Hepatocyte (in vitro differentiated cells): ENCODE measurements around the gene PXN.

Experiments used
- EZH2 ChIP-seq: fragments of 200-600 bp; sonication (generic); IDR thresholded peaks from 2 replicates; pipeline ENCODE4 v1.6.1; 2016; ENCODE audit warnings: antibody characterized with exemption, mild to moderate bottlenecking, borderline replicate concordance
- EZH2phosphoT487 ChIP-seq: fragments of 200-600 bp; sonication (generic); IDR thresholded peaks from one replicate; pipeline ENCODE4 v1.6.1; 2018; ENCODE audit warnings: antibody characterized with exemption, mild to moderate bottlenecking, low read depth, moderate library complexity; ENCODE audit not compliant: unreplicated experiment, severe bottlenecking
- TF ChIP-seq, protein P1 (sequence below): fragments of 200-600 bp; sonication (generic); IDR thresholded peaks from 2 replicates; pipeline ENCODE4 v1.5.1; 2016; ENCODE audit warnings: antibody characterized with exemption, mild to moderate bottlenecking; ENCODE audit not compliant: poor library complexity

DNA sequence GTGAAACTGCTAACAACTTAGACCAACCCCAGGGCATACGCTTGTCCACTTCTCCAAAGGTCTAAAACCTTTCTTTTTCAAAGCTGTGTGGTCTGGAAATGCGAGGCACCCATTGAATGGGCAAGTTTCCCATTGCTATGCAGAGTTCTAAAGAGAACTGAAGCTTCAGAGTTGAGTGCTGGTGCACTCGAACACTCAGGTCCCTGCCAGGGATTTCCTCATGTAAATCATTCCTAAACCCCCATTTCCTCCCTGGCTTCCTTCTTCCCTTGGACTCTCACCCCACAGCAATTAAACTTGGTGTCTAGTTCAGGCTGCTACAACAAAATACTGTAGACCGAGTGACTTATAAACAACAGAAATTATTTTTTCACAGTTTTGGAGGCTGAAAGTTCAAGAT lies 2.2 kb upstream of the PXN start:
- TF ChIP-seq, protein P1, sequence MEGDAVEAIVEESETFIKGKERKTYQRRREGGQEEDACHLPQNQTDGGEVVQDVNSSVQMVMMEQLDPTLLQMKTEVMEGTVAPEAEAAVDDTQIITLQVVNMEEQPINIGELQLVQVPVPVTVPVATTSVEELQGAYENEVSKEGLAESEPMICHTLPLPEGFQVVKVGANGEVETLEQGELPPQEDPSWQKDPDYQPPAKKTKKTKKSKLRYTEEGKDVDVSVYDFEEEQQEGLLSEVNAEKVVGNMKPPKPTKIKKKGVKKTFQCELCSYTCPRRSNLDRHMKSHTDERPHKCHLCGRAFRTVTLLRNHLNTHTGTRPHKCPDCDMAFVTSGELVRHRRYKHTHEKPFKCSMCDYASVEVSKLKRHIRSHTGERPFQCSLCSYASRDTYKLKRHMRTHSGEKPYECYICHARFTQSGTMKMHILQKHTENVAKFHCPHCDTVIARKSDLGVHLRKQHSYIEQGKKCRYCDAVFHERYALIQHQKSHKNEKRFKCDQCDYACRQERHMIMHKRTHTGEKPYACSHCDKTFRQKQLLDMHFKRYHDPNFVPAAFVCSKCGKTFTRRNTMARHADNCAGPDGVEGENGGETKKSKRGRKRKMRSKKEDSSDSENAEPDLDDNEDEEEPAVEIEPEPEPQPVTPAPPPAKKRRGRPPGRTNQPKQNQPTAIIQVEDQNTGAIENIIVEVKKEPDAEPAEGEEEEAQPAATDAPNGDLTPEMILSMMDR: no peak
- TF ChIP-seq EZH2phosphoT487: no peak
- no peak for TF ChIP-seq EZH2
